ENCODE results near the gene PARP4. TPM values are rescaled to one million over a fixed set of nuclear protein-coding genes. Genes with fewer than 3 reads are reported as not detected.
"Not testable (repeated sequence)": the region's sequence is repeated elsewhere in the genome, so short reads cannot be mapped to it uniquely, and the experiment has no call there.

The PARP4 gene
- total RNA-seq, 4 donors from 2014 or later, result 136 to 161 (median 138) TPM

DNA sequence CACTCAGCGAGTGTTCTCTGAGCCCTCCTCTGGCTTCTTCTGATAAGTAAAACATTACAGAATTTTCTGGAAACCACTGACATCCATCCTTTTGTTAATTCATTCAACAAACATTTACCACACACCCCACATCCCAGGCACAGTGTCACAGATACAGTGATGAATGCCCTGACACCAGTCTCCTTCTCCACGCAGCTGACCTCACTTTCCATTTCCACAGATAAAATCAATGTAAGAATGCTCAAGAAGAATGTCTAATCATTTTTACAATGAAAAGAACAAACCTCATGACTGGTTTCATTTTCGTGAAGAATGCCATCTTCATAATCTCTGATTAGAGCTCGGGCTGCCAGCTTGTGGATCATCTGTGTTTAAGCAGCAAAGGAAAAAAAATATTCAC lies 69.2 kb downstream of the PARP4 start:
- H3K36me3 ChIP-seq, result peaks cover 0 to 85% (median 11%) of the 10 kb centered on the region in 3 donors

DNA sequence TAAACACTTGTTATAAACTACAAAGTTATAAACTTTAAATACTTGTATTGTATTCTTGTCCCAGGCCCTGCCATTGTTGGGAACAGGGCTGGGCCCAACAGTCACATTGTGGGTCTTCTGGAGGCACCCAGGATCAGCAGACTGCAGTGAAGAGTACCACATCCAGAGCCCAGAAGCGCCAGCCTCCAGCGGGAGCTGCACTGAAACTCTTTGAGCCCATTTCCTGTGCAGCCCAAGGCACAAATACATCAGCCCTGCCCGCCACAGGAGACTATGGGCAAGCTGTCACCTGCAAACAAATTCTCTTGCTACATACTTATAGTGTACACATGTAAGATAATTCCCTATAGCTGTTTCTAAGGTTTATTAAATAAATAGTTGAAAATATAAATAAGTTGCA lies 86.5 kb downstream of the PARP4 start:
- H3K9me3 ChIP-seq, H3K27ac ChIP-seq, H3K4me1 ChIP-seq, H3K27me3 ChIP-seq, DNase-seq, H3K4me3 ChIP-seq: not testable (repeated sequence)
- H3K36me3 ChIP-seq, result peaks cover 0 to 84% (median 0%) of the 10 kb centered on the region in 3 donors

More for the DNA sequence above, 69.2 kb downstream of the PARP4 start:
- Histone ChIP-seq H3K4me3 (no peak overlapping the region), H3K9me3 (no peaks in the 10 kb centered on the region), H3K27me3 (no peaks in the 10 kb centered on the region), H3K4me1 (no peaks in the 10 kb centered on the region), H3K27ac (no peak overlapping the region)
- TF ChIP-seq, protein P1, sequence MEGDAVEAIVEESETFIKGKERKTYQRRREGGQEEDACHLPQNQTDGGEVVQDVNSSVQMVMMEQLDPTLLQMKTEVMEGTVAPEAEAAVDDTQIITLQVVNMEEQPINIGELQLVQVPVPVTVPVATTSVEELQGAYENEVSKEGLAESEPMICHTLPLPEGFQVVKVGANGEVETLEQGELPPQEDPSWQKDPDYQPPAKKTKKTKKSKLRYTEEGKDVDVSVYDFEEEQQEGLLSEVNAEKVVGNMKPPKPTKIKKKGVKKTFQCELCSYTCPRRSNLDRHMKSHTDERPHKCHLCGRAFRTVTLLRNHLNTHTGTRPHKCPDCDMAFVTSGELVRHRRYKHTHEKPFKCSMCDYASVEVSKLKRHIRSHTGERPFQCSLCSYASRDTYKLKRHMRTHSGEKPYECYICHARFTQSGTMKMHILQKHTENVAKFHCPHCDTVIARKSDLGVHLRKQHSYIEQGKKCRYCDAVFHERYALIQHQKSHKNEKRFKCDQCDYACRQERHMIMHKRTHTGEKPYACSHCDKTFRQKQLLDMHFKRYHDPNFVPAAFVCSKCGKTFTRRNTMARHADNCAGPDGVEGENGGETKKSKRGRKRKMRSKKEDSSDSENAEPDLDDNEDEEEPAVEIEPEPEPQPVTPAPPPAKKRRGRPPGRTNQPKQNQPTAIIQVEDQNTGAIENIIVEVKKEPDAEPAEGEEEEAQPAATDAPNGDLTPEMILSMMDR (IDR thresholded peaks at IDR 0.05), result no peak
- DNase-seq, result no peak

DNA sequence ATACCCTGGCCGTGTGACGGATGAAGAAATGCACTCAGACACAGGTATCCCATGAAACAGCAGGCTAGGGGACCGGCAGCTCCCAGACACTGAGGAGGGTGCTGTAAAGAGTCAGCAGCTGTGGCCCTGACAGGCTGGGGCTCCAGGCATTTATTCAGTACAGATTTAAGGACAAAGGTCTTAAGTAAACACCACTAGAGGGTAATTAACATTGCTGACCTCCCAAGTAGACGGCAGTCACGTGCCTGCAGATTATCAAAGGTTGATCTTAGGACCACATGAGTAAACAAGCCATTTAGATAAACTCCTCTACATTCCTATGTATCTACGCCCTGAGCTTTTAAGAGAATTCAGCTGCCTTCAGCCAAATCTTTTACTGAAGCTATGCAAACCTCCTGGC lies 92.9 kb downstream of the PARP4 start:
- peaks cover 0 to 54% (median 0%) of the 10 kb centered on the region in 3 donors for H3K36me3 ChIP-seq

DNA sequence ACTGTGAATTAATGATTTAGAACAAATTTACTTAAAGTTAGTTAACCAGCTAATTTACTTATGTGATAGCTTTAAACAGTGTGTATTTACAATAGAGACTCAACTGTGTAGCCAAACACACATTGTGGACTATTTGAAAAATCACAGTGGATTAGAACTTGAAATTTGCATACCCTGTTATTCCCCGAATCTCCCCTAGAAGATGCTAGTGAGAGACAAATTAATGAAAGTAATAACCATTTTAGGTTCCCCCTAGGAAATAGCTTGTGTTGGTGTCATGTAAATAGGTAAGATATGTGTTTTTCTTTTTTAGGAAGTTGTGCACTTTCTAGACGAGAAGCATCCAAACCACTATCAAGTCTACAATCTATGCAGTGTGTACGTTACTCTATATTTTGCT lies 104.7 kb downstream of the PARP4 start:
- H3K36me3 ChIP-seq, result no peaks in the 10 kb centered on the region
- no peak for TF ChIP-seq POLR2A (IDR thresholded peaks at IDR 0.05)
- TF ChIP-seq, protein P1 (IDR thresholded peaks at IDR 0.05), result no peak
- DNase-seq, result no peak
- no peaks in the 10 kb centered on the region for H3K27me3 ChIP-seq
- no peaks in the 10 kb centered on the region for H3K9me3 ChIP-seq
- no peak overlapping the region for H3K27ac ChIP-seq
- H3K4me1 ChIP-seq, result no peaks in the 10 kb centered on the region
- no peak overlapping the region for H3K4me3 ChIP-seq

More for the DNA sequence above, 92.9 kb downstream of the PARP4 start:
- not testable (repeated sequence) for H3K9me3 ChIP-seq, H3K4me1 ChIP-seq, H3K27me3 ChIP-seq, H3K4me3 ChIP-seq
- DNase-seq, result peak in 1 of 3 donors; percentile 59
- peak overlapping the region in 2 of 4 donors; percentile 23 to 39 for H3K27ac ChIP-seq

DNA sequence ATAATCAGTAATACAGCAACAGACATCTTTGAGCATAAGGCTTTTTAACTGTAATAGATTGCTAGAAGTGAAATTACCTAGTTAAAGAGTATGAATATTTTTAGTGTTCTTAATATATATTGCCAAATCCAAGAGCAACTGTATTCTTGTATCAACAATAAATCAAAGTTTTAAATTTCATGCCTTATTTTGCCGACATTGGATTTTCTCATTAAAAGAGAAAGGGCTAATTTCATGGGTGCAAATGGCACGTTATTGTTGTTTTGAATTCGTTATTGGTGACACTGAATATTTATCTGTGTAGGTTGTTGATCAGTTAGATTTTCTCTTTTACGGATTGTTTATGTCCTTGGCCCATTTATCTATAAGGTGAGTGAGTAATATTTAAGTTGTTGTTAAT lies 106.1 kb downstream of the PARP4 start:
- Histone ChIP-seq H3K27me3 (no peaks in the 10 kb centered on the region), H3K27ac (no peak overlapping the region), H3K4me3 (no peak overlapping the region), H3K36me3 (no peaks in the 10 kb centered on the region), H3K9me3 (no peaks in the 10 kb centered on the region), H3K4me1 (no peaks in the 10 kb centered on the region)
- TF ChIP-seq, protein P1 (IDR thresholded peaks at IDR 0.05), result no peak
- no peak for TF ChIP-seq POLR2A (IDR thresholded peaks at IDR 0.05)
- DNase-seq, result no peak

DNA sequence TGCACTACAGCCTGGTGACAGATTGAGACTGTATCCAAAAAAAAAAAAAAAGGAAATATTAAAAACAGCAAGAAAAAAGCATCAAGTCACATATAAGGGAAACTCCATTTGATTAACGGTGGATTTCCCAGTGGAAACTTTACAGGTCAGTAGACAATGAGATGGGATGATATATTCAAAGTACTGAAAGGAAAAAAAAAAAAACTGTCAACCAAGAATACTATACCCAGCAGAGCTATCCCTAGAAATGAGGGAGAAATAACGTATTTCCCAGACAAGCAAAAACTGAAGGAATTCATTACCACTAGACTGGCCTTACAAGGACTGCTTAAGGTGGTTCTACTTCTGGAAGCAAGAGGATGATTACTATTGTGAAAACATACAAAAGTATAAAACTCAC lies 115.8 kb downstream of the PARP4 start:
- Histone ChIP-seq H3K36me3 (no peaks in the 10 kb centered on the region), H3K4me3 (no peak overlapping the region), H3K27me3 (no peaks in the 10 kb centered on the region), H3K9me3 (no peaks in the 10 kb centered on the region), H3K27ac (no peak overlapping the region), H3K4me1 (no peaks in the 10 kb centered on the region)
- DNase-seq, result no peak
- TF ChIP-seq, protein P1 (IDR thresholded peaks at IDR 0.05), result no peak
- TF ChIP-seq POLR2A (IDR thresholded peaks at IDR 0.05), result no peak

DNA sequence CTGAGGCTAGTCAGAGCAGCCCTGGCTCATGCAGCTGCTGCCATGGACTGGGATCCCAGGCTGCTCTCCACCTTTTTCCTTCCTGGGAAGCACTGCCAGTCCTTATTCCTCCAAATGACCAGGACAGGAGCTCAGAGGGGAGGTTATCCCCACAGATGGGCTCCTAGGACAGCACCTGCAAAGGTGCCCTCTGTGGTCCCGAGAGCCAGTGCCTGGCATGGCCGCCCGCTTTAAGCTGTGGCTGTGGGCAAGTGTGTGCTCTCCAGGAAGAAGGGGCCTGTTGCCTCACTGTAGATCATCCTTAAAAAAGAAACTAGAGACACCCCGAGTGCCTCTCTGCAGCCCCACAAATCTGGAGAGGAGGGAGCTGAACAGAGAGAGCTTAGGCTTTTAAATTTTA lies 119.6 kb downstream of the PARP4 start:
- H3K4me1 ChIP-seq, result no peaks in the 10 kb centered on the region
- H3K36me3 ChIP-seq, result no peaks in the 10 kb centered on the region
- no peak overlapping the region for H3K27ac ChIP-seq
- H3K27me3 ChIP-seq, result no peaks in the 10 kb centered on the region
- no peak for DNase-seq
- no peak overlapping the region for H3K4me3 ChIP-seq
- TF ChIP-seq POLR2A (IDR thresholded peaks at IDR 0.05), result no peak
- TF ChIP-seq, protein P1 (IDR thresholded peaks at IDR 0.05), result no peak
- H3K9me3 ChIP-seq, result no peaks in the 10 kb centered on the region

DNA sequence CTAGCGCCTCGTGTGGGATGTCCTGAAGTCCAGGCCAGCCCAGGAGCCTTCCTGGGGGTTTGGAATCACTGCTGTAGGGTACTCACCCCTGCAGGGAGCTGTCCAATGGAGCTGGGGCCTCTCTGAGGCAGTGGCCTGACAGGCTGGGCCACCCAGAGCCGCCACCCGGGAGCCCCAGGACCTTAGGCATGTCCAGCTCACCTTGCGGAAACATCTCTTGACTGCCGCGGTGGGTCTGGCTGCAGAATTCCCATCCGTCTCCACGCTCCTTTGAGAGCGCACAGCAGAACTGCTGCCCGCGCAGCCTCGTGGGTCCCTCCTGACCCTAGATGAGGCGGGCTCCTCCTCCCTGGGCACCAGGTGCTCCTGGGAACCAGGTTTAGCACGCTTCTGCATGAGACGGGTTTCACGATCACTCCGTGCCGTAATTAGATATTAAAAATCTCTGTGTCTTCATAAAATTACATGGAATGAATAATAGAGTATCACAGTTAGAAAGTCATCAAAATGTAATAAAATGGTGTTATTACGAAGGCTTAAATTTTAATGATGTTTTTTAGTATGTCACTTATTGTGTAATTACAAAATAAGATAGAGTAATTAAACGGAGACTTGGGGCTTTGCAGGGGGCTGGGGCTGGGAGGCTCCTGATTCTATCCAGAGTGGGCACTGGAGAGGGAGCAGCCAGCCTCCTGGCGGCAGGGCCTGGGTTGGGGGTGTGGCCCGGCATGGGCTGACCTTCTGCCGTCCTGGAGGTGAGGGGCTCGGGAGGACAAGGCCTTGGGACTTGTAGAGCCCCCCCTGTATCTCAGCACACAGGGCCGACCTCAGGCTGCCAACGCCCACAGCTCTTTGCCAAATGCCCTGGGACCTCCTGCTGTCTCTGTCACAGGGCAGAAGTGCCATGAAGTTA lies 120.6 kb downstream of the PARP4 start:
- not testable (repeated sequence) for DNase-seq, H3K27ac ChIP-seq, H3K36me3 ChIP-seq, H3K4me3 ChIP-seq, H3K4me1 ChIP-seq, H3K9me3 ChIP-seq, H3K27me3 ChIP-seq

DNA sequence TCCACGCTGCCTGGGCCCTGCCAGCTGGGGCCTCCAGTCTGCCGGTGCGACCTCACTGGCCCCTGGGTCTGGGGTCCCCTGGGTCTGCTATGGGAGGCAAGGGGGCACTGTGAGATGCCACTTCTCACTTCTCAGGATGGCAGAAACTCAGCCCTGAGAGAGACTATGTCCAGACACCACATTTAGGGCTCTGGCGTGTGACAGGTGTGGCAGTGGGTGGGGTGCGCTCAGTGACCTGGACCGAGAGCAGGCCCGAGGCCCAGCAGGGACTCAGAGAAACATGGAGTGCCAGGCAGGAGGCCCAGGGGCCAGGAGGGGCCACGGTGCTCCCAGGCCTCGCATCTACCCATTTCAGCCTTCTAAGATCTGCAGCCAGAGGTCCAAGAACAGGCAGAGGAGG lies 121.8 kb downstream of the PARP4 start:
- not testable (repeated sequence) for H3K9me3 ChIP-seq, H3K27ac ChIP-seq, DNase-seq, H3K4me3 ChIP-seq, H3K27me3 ChIP-seq, H3K36me3 ChIP-seq, H3K4me1 ChIP-seq

All from Peyer's patch (tissue), 4 donors.